DMS153 (cell line): Measurements from ENCODE around the gene MAD2L2.

Source experiments
- DNase-seq: peaks from one replicate; lab custom pipeline; 2025; lab: John Stamatoyannopoulos, UW

Gene MAD2L2

DNA sequence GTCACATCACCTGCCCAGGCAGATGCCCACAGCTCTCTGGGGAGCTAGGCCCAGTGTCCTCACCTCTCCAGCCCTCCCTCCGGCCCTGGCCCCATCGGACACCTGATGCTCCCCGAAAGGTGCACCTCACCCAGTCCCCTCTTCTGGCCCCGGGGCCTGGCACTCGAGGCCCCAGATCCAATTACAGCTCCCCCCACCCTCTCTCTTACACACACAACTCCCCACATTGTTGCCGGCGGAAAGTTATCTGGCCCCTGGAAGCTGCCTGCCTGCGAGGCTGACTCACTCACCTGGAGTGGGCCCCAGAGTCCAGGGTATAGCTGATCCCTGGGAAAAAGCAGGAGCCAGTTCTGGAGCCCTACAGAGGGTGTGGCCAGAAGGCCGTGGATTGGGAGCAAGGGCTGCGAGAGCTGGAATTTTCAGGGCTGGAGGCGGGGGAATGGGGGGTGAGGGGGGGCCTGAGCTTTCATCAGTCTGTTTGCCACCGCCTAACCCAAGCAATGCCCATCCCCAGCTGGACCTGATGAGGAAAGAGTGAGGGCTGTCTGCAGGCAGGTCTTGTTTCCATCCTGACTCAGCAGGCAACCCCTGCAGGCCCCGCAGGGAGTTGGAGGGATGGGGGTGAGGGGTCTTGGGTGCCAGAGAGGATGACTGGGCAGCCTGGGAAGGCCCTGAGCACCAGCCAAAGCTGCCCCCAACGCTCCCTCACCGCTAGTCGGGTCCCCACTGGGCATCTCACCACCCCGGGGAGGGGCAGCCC, 27.7 kb downstream of the MAD2L2 start:
- no peak for DNase-seq

DNA sequence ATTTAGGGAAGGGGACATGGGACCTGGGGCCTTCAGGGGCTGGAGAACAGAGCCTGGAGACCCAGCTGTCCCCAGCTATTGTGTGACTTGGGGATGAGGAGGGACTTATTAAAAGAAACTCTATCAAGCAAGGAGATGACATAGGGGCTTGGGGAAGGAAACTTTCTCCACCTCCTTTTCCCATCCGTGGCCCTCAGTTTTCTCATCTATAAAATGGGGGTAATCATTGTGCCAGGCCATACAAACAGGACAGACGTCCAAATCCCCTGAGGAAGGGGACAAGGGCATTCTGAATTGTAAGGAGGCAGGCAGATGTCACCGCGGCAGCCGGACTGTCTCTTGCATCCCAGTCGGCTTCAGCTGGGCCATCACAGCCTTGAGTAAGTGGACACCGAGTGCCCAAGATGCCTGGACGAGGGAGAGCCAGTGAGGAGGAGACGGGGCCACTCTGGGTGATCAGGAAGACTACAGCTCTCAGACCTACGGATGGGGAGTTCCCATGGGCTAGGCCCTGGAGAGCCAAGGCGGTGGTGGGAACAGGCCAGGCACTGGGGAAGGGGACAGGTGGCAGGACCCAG, 28.7 kb downstream of the MAD2L2 start:
- DNase-seq, result no peak

DNA sequence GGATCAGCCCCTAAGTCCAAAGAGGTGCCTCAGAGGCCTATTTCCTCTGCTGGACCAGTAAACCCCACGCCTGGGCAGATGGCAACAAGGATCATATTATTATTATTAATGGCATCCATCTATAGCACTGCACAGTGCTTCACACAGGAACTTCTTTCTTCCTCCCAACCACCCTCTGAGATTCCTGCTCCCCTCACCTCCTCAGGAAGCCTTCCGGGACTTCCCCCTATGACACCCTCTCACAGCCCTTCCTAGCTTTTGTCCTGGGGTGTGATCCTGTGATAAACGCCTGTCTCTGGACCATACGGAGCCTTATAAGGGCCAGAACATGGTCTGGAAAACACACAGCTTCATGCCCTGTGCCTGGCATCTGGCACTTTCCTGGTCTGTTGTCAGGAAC, 29.9 kb downstream of the MAD2L2 start:
- no peak for DNase-seq

DNA sequence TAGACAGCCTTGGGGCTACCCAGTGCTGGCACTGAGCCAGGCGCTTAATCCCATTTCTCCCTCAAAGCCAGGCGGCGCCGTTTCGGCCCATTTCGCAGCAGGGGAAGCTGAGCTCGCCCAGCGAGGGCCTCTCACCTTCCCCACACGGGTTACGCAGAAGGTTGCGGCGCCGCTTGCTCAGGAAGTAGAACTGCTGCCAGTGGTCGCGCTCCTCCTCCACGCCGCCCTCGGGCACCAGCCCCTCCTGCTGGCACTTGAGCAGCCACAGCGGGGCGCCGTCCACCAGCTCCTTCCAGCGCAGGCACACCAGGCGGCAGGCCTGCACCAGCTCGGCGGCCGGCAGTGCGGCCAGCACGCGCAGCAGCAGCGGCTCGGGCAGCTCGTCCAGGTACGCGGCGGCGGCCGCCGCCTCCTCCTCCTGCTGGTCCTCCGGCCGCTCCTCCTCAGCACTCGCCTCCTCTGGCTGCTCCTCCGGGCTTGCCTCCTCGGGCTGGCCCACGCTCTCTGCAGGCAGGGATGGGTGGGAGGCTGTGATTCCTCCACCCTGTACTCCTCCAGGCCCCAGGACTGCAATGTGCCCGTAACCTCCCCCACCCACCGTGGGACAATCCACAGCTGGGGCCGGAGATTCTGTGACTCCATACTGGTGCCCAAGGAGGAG, 30.5 kb downstream of the MAD2L2 start:
- peak; percentile 75 for DNase-seq

DNA sequence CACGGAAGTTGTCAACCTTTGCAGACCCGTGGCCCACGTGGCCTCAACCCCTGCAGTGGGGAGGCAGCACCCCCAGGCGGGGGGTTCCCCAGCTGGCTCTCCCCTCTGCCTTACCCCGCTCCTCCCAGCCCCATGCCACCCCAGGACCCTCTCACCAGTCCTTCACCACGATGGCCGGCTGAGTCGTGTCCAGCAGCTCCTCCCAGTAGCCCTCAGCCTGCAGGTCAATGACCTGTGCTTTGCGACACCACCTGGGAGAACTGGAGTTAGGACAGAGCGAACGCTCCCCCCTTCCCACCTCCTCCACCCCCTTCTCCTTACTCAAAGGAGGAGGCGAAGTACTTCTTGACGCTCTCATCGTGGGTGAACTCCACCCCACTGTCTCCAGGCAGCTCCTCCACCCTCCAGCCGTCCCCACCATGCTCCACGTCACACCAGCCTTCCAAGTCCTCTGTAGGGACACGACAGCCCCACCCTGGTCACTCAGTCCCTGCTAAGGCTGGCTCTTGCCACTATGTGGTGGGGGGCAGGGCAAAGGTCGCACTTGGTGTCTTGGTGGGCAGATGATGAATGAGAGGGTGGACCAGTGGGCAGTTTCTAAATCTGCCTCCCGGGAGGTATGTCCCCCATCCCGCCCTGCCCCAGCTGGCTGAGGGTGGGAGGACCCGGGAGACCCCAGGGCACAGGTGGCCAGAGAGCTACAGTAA, 31.2 kb downstream of the MAD2L2 start:
- no peak for DNase-seq

DNA sequence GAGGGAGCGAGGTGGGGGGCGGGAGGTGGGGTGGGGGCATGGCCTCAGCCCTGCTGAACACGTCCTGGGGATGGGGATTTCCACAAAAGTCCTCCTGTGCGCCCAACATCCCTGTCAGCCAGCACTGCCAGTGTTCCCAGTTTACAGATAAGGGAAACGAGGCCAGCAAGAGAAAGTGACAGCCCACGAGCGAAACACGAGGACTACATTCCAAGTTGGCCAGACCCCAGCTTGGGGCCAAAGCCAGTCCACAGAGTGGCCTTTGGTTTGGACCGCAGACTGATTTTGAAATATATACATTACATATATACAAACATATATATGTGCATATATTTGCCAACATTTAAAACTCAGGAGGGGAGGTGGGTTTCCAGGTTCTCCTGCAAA, 31.7 kb downstream of the MAD2L2 start:
- no peak for DNase-seq

DNA sequence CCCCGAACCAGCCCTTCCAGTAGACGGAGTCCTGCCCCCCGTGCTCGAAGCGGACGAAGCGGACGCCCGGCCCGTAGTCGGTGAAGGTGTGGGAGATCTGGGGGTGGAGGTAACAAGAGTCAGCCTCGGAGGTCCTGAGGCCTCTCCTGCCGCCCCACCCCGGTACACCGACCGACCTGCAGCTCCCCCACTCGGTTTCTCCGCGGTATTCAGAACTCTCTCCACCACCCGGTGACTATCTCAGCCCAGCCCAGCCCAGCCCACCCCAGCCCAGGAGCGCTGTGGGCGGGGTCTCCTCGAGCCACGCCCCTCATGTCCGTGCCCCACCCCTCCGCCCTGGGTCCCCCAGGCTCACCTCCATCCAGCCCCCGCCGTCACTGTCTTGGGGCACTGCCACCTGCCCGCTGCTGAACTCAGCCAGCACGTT, 32.2 kb downstream of the MAD2L2 start:
- no peak for DNase-seq

DNA sequence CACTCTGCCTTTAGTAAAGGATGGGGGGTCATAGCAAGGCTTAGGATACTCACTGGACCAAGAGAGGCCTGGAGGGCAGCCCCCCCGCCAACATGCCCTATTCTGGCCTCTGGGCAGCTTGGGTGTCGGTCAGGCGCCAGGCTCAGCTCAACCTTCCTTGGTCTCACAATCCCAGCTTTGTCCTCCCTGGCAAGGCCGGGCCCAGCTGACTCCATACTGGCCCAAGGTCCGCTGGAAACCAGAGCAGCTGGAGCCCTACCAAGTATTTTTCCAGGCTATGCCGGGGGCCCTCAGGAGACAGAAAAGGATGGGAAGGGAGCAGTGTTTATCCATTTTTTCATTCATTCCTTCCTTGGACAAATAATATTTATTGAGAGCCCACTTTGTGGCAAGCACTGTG, 32.9 kb downstream of the MAD2L2 start:
- DNase-seq, result no peak

DNA sequence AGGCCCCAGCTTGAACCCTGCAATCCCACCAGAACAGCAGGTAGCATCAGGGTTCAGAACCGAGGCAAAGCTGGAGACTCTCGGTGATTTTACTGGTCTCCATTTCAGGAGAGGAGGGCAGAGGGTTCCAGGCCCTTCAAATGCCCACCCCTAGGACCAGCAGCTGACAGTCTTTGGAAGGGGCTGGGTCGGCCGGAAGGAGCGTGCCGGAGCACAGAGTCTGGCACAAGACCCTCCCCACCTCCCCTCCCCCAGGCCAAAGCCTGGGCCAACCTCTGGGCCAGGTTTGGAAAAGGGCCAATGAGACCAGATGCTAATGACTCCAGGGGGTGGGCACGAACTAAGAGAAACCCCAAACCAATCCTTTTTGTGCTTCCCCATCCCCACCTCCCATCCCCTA, 33.6 kb downstream of the MAD2L2 start:
- no peak for DNase-seq

DNA sequence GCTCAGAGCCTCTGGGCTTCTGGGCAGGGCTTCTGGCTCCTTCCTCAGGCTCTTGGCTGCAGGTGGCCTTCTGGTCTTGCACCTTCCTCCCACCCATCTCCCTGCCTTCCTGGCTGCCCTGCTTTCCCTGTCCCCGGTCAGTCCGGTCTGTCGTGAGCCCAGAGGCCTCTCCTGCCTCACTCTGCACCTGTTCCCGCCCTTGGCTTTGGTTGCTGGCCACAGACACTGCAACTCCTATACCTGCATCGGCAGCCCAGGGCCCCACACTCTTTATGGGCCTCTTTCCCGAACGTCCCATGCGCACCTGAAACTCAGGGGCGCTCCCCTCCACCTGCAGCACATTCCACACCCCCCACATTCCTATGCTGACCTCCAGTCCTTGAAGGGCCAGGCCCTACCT, 34.6 kb downstream of the MAD2L2 start:
- no peak for DNase-seq

DNA sequence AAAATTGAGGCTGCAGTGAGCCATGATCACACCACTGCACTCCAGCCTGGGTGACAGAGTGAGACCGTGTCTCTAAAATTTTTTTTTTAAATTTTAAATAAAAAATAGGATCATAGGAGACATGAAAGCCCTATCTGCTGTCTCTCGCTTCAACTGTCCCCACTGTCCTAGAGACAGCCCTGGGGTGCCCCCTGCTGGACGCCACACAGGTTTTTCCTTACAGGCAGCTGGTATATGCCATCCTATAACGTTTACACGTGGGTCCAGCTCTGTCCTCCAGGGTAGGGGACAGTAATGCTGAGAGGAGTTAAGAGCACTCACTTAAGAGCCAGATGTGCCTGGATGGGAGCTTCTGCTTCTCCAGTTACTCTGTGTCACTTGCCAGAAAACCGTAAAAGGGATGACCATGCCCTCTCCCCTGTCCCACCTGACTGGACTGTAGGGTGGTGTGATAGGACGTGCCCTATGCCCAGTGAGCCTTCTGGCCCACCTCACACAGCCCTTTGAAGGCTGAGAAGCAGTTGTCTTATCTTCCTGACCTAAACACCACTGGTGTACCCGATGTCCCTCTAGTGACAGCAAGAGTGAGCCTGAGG, 35.2 kb downstream of the MAD2L2 start:
- peak; percentile 63 for DNase-seq

DNA sequence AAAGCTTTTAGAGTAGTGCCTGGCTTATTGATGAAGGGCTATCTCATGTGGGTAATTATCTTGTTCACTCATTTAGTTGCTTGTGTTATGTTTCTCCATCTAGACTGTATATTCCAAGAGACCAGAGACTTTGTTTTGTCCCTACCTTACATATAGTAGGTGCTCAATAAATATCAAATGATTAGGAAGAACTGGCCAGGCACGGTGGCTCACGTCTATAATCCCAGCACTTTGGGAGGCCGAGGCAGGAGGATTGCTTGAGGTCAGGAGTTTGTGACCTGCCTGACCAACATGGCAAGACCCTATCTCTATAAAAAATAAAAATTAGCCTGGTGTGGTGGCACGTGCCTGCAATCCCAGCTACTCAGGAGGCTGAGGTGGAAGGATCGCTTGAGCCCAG, 35.7 kb downstream of the MAD2L2 start:
- no peak for DNase-seq

DNA sequence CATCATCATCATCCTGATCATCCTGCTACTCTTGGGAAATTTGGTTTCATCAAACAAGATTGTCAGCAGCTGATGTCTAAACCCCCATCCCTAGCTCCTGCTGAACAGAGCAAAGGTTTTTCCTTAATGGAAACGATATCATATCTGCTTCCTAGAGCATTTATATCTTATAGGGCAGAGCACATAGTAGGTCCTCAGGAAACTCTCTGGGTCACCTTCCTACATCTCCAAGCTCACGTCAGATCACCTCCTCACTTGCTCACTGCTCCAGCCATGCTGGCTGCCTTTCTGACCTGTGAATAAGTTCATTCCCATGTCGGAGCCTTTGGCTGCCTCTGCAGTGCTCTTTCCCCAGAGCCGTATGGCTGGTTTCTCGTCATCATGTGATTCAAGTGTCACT, 37.2 kb downstream of the MAD2L2 start:
- DNase-seq, result no peak

DNA sequence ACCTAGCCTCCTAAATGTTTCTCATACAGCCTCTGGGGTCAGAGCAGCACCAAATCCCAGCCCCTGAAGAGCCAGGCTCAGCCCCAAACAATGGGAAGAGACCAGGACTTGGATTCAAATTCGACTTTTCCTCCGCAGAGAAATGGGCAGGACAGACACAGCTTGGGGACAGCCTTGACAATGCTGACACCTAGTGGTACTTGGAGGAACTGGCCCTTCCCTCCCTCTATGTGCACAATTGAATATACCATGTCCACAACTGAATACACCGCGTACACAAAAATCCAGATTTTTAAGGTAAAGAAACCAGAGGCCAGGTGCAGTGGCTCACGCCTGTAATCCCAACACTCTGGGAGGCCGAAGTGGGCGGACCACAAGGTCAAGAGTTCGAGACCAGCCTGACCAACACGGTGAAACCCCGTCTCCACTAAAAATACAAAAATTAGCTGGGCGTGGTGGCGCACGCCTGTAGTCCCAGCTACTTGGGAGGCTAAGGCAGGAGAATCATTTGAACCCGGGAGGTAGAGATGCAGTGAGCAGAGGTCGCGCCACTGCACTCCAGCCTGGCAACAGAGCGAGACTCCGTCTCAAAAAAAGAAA, 38.4 kb downstream of the MAD2L2 start:
- DNase-seq, result peak; percentile 35

DNA sequence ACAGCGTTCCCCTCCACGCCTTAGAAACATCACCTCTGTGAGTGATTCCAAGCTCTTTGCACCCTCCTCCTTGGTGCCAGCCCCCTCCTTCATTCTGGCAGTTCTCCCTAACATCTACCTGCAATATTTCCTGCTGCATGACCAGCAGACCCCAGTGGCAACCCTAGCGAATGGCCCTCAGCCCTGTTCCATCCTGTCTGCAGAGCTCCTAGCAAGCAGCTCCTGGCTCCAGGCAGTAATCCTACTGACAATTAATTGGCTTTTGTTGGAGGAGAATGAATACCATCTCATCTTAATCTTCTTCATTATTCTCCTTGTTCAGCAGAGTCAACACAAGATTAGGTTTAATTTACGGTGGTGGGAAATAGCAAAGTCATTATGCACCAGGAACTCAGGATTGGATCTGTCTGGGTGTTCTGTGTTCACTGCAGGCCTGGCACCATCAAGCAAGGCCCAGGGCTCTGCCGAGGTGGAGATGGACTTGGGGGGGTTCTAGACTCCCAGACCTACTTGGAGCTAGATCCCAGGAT, 39.1 kb downstream of the MAD2L2 start:
- no peak for DNase-seq

DNA sequence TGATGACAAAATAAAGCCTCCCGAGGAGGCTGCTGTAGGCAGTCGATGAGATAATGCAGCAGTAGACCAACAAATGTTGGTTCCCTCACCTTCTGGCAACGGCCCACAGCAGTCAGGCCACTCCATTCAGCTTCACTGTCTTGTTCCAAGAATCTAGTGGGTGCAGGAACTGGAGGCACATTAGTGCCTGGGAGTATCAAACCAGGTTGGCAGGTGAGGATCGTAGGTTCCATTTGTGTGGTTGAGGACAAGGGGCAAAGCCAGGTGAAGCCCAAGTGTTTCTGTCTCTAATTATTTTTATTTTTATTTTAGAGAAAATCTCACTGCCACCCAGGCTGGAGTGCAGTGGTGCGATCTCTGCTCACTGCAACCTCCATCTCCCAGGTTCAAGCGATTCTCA, 40.0 kb downstream of the MAD2L2 start:
- DNase-seq, result no peak

DNA sequence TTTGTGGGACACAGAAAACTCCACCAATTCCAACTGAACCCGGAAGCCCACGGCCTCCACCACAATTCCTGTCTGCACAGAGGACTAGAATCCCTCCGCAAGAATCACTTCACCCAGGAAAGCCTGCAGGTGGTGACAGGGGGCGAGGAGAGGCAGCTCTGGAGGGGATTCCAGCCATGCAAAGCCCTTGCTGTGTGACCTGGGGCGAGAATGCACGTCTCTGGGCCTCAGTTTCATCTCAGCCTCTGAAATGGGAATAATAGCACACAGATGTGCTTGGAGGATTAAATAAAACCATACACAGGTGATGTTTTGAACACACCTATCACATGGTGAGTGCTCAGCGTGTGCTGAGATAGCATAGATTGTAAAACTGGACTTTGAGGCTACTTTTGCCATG, 40.8 kb downstream of the MAD2L2 start:
- DNase-seq, result no peak

DNA sequence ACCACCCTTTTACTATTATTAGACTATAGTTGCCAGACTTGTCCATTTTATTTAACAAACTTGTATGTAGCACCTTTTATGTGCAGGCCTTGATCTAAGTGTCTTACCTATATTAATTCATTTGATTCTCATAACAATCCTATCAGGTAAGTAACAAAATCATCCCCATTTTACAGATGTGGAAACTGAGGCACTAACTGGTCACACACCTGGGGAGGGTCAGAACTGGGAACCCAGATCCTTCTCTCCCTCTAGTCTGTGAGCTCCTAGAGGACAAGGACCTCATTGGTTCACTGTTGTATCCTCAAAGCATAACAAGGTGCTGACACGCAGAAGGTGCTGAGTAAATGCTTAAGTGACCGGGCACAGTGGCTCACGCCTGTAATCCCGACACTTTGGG, 41.6 kb downstream of the MAD2L2 start:
- DNase-seq, result no peak

DNA sequence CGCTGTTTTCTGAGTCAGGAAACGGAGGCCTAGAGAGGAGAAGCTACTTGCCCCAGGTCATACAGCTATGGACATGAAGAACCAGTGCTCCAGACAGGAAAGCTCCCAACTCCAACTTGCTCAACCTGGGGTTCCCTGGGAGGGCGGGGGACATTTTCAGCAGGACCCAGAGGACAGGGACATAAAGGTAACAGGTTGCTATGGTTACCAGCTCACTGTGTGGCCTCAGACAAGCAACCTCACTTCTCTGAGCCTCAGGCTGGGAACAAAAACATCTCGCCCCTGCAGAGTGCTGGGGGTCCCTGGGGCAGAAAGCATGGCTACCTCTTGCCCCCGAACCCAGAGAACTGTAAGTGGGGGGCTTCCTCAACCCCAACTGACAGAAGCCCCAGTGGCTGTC, 42.8 kb downstream of the MAD2L2 start:
- DNase-seq, result no peak

DNA sequence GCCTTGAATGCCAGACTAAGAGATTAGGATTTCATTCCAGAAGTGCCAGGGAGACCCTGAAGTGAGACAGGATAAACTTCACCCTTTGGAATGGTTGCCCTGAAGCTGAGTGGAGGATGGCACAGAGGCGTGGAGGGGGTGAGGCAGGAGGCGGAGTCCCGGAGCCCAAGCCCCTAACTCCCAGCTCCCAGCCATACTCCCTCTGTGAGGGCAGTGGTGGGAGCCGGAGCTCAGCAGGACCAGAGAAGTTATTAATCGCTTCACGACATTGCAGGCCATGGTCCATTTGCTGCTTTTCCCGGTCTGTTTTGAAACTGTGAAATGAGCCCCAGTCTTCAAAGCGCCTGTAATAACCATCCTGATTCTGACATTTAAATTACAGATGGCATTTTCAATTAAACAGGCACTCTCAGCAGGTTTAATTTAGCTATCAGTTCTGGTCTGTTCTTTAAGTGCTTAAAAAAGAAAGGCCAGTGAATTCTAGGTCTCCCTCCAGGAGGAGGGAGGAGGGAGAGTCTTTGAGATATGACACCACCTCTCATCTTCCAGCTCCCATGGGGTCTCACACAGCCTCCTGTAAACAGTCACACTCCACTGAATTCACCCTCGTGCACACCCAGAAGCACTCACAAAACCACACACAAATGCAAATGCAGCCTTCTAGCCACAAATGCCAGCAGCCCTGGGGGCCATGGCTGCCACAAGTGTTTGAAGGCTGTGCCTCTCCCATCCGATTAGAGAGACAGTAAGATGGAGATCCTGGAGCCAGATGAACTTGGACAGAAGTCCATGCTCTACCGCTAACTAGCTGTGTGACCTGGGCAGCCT, 46.4 kb downstream of the MAD2L2 start:
- no peak for DNase-seq
